Measurements from ENCODE around the gene ABCB6. TPM values are rescaled to one million over a fixed set of nuclear protein-coding genes. Genes with fewer than 3 reads are reported as not detected.

Gene ABCB6
- total RNA-seq, 4 donors from 2014 or later: 17.4 to 27.3 (median 19.6) TPM

DNA sequence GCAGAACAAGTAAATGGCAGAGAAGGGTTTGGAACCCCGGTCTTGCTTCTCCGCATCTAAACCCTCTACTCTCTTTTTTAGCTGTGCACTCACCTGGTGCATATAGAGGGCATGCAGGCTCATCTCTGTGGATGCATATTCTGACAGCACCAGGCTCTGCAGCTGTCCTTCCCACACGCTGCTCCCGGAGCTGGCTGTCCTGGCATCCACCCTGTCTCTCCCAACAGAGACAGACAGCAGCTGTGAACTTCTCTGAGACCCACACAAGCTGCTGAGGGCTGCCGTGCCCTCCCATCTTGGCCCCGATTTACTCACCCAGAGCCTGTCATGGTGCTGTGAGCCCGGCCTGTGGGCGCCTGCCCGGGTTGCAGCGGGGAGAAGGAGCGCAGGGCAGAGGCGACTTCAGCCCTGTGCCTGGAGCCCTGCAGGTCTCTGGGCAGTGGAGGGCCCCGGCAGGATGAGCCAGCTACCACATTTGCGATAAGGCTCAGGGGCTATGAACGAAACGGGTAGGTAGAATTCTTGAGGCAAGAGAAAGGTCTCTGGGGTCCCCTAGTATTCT, 3.3 kb upstream of the ABCB6 start:
- intact Hi-C loops (cut with DNase I): no loop called here
- H3K4me1 ChIP-seq: peaks cover 27 to 49% (median 33%) of the 10 kb centered on the region in 4 donors
- H3K27ac ChIP-seq (replicated peaks in 1 of 4): no peak overlapping the region
- DNase-seq (ENCODE audit: extremely low spot score): no peak
- 89% methylated on average over 13 of the region's 16 CpGs for WGBS
- no peaks in the 10 kb centered on the region for H3K27me3 ChIP-seq
- no peaks in the 10 kb centered on the region for H3K9me3 ChIP-seq
- H3K4me3 ChIP-seq: no peak overlapping the region
- peaks cover 55 to 76% (median 75%) of the 10 kb centered on the region in 4 donors for H3K36me3 ChIP-seq
- no peak for TF ChIP-seq CTCF (IDR thresholded peaks at IDR 0.05)
- TF ChIP-seq EP300 (IDR thresholded peaks at IDR 0.05): no peak
- TF ChIP-seq POLR2AphosphoS5 (IDR thresholded peaks at IDR 0.05): no peak
- TF ChIP-seq POLR2A (IDR thresholded peaks at IDR 0.05; ENCODE audit: low read depth): no peak

DNA sequence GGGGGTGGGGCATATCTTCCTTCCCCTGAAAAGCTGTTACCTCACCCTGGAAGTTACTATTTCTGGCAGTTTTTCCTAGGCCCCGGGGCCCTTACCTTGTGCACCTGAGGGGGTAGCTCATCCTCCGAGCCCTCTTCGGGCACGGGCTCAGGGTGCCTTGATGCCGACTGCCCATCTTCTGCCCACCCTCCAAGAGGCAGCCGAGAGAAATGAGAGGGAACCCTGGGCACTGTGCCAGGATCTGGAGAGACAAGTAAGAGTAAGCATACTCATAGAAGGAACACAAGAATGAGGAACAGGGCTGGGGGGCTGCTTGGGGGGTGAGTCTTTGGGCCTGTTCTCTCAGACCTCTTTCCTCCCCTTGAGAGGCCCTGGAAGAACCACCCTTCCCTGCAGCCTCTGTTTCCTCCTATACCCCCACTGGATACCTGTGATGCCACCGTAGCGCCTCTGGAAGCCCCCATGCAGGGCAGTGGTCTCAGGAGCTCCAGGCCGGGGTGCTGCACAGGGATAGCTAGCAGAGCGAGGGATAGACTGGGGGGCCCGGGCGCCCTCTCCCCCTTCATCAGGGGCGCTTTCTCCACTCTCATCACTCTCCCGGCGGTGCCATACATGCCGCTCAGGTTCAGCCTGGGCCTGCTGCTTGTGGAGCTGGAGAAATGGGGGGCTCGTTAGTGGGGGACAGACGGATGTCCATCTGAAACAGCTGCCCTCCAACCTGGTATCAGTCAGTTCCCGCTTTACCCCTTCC, 2.1 kb upstream of the ABCB6 start:
- Histone ChIP-seq H3K27me3 (no peaks in the 10 kb centered on the region), H3K4me3 (no peak overlapping the region), H3K27ac (replicated peaks in 1 of 4) (peak overlapping the region in 1 of 4 donors; percentile 99), H3K36me3 (peaks cover 59 to 72% (median 69%) of the 10 kb centered on the region in 4 donors), H3K4me1 (peaks cover 28 to 55% (median 42%) of the 10 kb centered on the region in 4 donors), H3K9me3 (no peaks in the 10 kb centered on the region)
- TF ChIP-seq POLR2AphosphoS5 (IDR thresholded peaks at IDR 0.05) (no peak), EP300 (IDR thresholded peaks at IDR 0.05) (no peak), POLR2A (IDR thresholded peaks at IDR 0.05; ENCODE audit: low read depth) (no peak)
- WGBS: 77% methylated on average over 11 of the region's 19 CpGs
- no peak for DNase-seq (ENCODE audit: extremely low spot score)
- intact Hi-C loops (cut with DNase I): no loop called here

DNA sequence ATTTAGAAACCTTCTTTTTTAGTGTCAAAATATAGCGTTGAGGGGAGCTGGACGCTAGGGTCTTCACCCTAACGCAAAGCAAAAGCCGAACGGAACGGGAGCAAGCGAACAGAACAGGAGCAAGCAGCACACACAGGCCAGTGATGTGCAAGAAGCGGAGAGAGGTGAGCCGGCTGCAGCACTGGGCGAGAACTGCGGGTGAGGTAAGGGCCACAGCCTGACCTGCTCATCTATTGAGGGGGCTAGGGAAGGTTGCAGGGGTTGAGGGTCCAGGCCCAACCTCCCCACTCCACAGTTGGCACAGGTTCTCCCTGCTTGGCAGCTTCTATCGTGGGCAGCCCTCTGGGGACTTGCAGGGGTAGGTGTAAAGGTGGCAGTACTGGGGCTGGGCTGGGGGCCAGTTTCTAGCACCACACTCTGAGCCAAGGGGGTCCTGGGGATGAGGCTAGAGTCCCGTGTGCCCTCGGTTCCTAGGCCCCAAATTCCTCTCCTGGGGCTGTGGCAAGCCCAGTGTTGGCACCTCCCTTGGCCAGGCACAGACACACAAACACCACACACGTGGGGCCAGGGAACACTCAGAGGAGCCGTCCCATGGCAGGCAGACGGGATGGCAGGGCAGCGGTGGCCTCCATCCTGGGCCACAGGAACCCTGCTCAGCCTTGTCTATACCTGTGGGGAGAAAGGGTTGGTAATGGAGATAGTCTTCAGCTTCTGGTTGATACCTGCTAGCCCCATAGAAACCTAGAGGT, 1.2 kb upstream of the ABCB6 start:
- Histone ChIP-seq H3K4me1 (peaks cover 28 to 56% (median 45%) of the 10 kb centered on the region in 4 donors), H3K36me3 (peaks cover 55 to 70% (median 69%) of the 10 kb centered on the region in 4 donors), H3K27me3 (no peaks in the 10 kb centered on the region), H3K9me3 (no peaks in the 10 kb centered on the region), H3K27ac (replicated peaks in 1 of 4) (peak overlapping the region; percentile 90 to 99 (median 95)), H3K4me3 (peak overlapping the region in 1 of 4 donors; percentile 63)
- WGBS: 88% methylated on average over 14 of the region's 18 CpGs
- no peak for DNase-seq (ENCODE audit: extremely low spot score)
- no peak for TF ChIP-seq POLR2AphosphoS5 (IDR thresholded peaks at IDR 0.05)
- TF ChIP-seq EP300 (IDR thresholded peaks at IDR 0.05): no peak
- no peak for TF ChIP-seq POLR2A (IDR thresholded peaks at IDR 0.05; ENCODE audit: low read depth)
- TF ChIP-seq CTCF (IDR thresholded peaks at IDR 0.05): no peak
- intact Hi-C loops (cut with DNase I): no loop called here

DNA sequence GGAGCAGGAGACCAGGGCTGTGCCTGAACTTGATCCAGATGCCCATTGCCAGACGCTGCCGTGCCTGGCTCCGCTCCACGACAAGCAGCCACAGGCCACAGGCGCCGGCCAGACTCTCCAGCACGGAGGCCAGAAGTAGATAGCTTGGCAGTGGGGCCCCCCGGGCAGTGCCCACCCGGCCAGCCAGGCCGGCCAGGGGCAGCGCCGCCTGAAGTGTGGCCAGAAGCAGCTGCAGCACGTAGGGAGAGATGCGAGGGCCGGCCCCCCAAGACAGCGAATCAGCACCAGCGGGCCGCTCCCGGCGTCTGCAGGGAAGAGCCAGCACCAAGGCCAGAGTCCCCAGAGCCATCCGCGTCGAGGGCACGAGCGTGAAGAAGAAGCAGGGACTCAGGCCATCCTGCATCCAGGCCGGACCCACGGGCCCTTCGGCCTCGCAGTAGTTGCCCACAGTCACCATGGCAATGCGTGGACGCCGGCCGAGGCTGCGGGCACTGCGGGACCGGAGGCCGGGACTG, 484 bp downstream of the ABCB6 start:
- DNase-seq (ENCODE audit: extremely low spot score): peak; percentile 92
- intact Hi-C loops (cut with DNase I): no loop called here
- 1% methylated on average over 16 of the region's 37 CpGs for WGBS
- Histone ChIP-seq H3K4me3 (peak overlapping the region; percentile 59 to 79 (median 65)), H3K9me3 (no peaks in the 10 kb centered on the region), H3K36me3 (peaks cover 49 to 70% (median 69%) of the 10 kb centered on the region in 4 donors), H3K27me3 (no peaks in the 10 kb centered on the region), H3K4me1 (peaks cover 28 to 56% (median 45%) of the 10 kb centered on the region in 4 donors), H3K27ac (replicated peaks in 1 of 4) (peak overlapping the region; percentile 90 to 99 (median 95))
- TF ChIP-seq POLR2A (IDR thresholded peaks at IDR 0.05; ENCODE audit: low read depth) (peak; percentile 11), POLR2AphosphoS5 (IDR thresholded peaks at IDR 0.05) (peak in 1 of 2 donors; percentile 59), EP300 (IDR thresholded peaks at IDR 0.05) (no peak)

- Histone ChIP-seq H3K4me1 (peaks cover 28 to 56% (median 45%) of the 10 kb centered on the region in 4 donors), H3K27ac (replicated peaks in 1 of 4) (peak overlapping the region; percentile 90 to 99 (median 95)), H3K27me3 (no peaks in the 10 kb centered on the region), H3K36me3 (peaks cover 37 to 69% (median 67%) of the 10 kb centered on the region in 4 donors), H3K9me3 (no peaks in the 10 kb centered on the region), H3K4me3 (no peak overlapping the region)
- intact Hi-C loops (cut with DNase I): no loop called here
- WGBS: 92% methylated on average over 5 of the region's 6 CpGs
- no peak for DNase-seq (ENCODE audit: extremely low spot score)
- TF ChIP-seq POLR2AphosphoS5 (IDR thresholded peaks at IDR 0.05): no peak
- no peak for TF ChIP-seq POLR2A (IDR thresholded peaks at IDR 0.05; ENCODE audit: low read depth)
- no peak for TF ChIP-seq CTCF (IDR thresholded peaks at IDR 0.05)
- TF ChIP-seq EP300 (IDR thresholded peaks at IDR 0.05): no peak
Observed at GRCh38 chr2:219216535-219216915, 2.2 kb downstream of the ABCB6 start.

All from esophagus muscularis mucosa (tissue), 4 donors.